Heart left ventricle (tissue), 13 donors: ENCODE results near the gene SGK1.

ENCODE experiments used
- POLR2A ChIP-seq, 2 donors: fragments of 450-650 bp; IDR thresholded peaks; one replicate each; pipeline ENCODE4 v1.6.1; 2017; ENCODE audit warnings: antibody characterized with exemption in 2 of 2, mild to moderate bottlenecking in 2 of 2, moderate library complexity in 2 of 2
- TF ChIP-seq, protein P1 (sequence below), 12 donors: fragments of 200-600 bp; sonication (generic) in 4 of 12; IDR thresholded peaks; one replicate each; pipeline versions ENCODE4 v1.5.0 to v1.8.0; 2018 to 2022; ENCODE audit warnings: antibody characterized with exemption in 12 of 12, mild to moderate bottlenecking in 5 of 12
- donor health status: ischemic (EF 13 %, LVEDD 7.1; RV severe dilation, severe dysfunction).
- donor health status: DM: no; HTN: yes; CAD: no.
- donor health status: DM: no; HTN: no; CAD: no.
- donor health status: ischemic (EF 25% LVEDD 6.9; RV normal size, moderate dysfunction).
- donor health status: ischemic (EF 25% LVEDD 5.7; RV mildly dilated, moderate dysfunction).
- donor health status: ischemic (EF 35%, LVEDD 5.7; RV mildly dilated, moderate dysfunction).
- donor health status: nonischemic (EF 11% LVEDD 7.7; RV severe dilation, severe dysfunction).
- donor health status: DM: yes; HTN: yes; CAD: no.
- donor health status: PGD.
- donor health status: ischemic (EF 29% LVEDD 5.4; RV normal size, mild dysfunction).
- donor health status: nonischemic (EF 23%, LVEDD 6.1; RV moderate dilation, normal function).

DNA sequence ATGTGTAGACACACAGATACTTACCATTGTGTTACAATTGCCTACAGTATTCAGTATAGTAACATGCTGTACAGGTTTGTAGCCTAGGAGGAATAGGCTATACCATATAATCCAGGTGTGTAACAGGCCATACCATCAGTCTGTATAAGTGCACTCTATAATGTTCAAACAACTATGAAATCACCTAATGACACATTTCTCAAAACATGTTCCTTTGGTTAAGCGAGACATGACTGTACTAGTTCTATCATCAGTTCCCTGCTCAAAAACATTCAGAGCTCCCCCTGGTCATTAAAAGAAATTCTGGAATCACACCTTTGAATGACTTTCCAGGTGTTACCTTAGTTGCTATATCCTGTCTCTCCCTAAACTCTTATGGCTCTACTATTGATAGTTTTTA lies 195.1 kb downstream of the SGK1 start:
- TF ChIP-seq, protein P1, sequence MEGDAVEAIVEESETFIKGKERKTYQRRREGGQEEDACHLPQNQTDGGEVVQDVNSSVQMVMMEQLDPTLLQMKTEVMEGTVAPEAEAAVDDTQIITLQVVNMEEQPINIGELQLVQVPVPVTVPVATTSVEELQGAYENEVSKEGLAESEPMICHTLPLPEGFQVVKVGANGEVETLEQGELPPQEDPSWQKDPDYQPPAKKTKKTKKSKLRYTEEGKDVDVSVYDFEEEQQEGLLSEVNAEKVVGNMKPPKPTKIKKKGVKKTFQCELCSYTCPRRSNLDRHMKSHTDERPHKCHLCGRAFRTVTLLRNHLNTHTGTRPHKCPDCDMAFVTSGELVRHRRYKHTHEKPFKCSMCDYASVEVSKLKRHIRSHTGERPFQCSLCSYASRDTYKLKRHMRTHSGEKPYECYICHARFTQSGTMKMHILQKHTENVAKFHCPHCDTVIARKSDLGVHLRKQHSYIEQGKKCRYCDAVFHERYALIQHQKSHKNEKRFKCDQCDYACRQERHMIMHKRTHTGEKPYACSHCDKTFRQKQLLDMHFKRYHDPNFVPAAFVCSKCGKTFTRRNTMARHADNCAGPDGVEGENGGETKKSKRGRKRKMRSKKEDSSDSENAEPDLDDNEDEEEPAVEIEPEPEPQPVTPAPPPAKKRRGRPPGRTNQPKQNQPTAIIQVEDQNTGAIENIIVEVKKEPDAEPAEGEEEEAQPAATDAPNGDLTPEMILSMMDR (IDR thresholded peaks at IDR 0.05) = no peak
- TF ChIP-seq POLR2A (IDR thresholded peaks at IDR 0.05) = no peak
